Prostate gland (tissue), 2 donors: Measurements from ENCODE around the gene CFAP97D1. TPM values are rescaled to one million over a fixed set of nuclear protein-coding genes. Genes with fewer than 3 reads are reported as not detected.

ENCODE experiments used
- DNase-seq: peaks from one replicate; pipeline ENCODE4 v3.0.0-alpha.2; 2019; ENCODE audit warnings: low spot score
- H3K27ac ChIP-seq, 2 donors: fragments of 200-600 bp; sonication (generic); 2 replicates each; pipeline ENCODE4 v1.5.1; 2017 to 2019
- H3K27me3 ChIP-seq: fragments of 200-600 bp; sonication (generic); replicated peaks from 2 replicates; pipeline ENCODE4 v1.5.1; 2019; ENCODE audit not compliant: insufficient read depth
- H3K36me3 ChIP-seq, 2 donors: fragments of 200-600 bp; sonication (generic); 1 replicate in 1 of 2; 2 replicates in 1 of 2; pipeline versions ENCODE4 v1.5.1 to v1.8.1; 2017 to 2019
- H3K4me1 ChIP-seq: fragments of 200-600 bp; sonication (generic); replicated peaks from 2 replicates; pipeline ENCODE4 v1.5.1; 2019
- H3K4me3 ChIP-seq, 2 donors: fragments of 200-600 bp; sonication (generic); 2 replicates each; pipeline ENCODE4 v1.5.1; 2017 to 2019
- H3K9me3 ChIP-seq: fragments of 200-600 bp; sonication (generic); 2 replicates; pipeline ENCODE4 v1.5.1; 2017
- POLR2A ChIP-seq: fragments of 450-650 bp; IDR thresholded peaks from one replicate; pipeline ENCODE4 v1.6.1; 2016; ENCODE audit warnings: antibody characterized with exemption, mild to moderate bottlenecking
- POLR2AphosphoS5 ChIP-seq: sonication (generic); formaldehyde crosslinking; IDR thresholded peaks from one replicate; pipeline ENCODE4 v1.6.1; 2017; ENCODE audit warnings: antibody characterized with exemption
- WGBS: methylation state at CpG from one replicate; pipeline ENCODE4 v1.1.5; 2018; 5-methylcytosine and 5-hydroxymethylcytosine counted together
- intact Hi-C: fragments of 100-400 bp; cut with DNase I; formaldehyde crosslinking; loops from one replicate; pipeline ENCODE4 v1.14.2; 2022
- total RNA-seq, 2 donors: library from RNA; depleted of rRNA; stranded (reverse); fragments of >200 nt; gene quantifications; one replicate each; pipeline ENCODE4 v1.1.0, GENCODE V29; 2016
- TF ChIP-seq, protein P1 (sequence below), 4 experiments: fragments of 200-600 bp in 2 of 4; fragments of 450-650 bp in 2 of 4; sonication (generic) in 2 of 4; IDR thresholded peaks; 1 replicate in 3 of 4; 2 replicates in 1 of 4; pipeline ENCODE4 v1.5.1; 2016 to 2019; ENCODE audit warnings: antibody characterized with exemption in 4 of 4, mild to moderate bottlenecking in 2 of 4, moderate library complexity in 2 of 4

CFAP97D1 gene
- total RNA-seq, 2 donors from 2014 or later, result 1.1 TPM; not detected in 1

DNA sequence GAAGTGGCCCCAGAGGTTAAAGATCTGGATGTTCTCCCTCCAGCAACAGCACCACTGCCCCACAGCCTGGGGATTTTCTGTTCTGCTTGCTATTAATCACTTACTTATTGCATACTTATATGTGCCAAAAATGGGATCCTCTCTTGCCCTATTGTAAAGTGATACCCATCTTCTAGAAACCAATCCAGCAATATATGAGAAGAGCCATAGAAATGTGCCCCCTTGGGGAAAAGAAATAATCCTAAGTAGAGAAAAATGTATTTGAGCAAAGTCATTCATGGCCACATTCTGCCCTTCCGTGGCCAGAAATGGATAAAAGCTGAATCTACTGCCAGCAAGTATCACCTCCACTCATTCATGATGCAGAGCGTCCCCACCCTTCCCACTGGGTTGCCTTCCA, 42.5 kb upstream of the CFAP97D1 start:
- WGBS, result 70% methylated on average over 2 of the region's 2 CpGs
- no peak overlapping the region for H3K27ac ChIP-seq
- intact Hi-C loops, result no loop called here
- H3K27me3 ChIP-seq, result no peaks in the 10 kb centered on the region
- H3K9me3 ChIP-seq, result no peaks in the 10 kb centered on the region
- H3K4me3 ChIP-seq, result no peak overlapping the region
- DNase-seq, result no peak
- no peaks in the 10 kb centered on the region for H3K36me3 ChIP-seq
- no peaks in the 10 kb centered on the region for H3K4me1 ChIP-seq
- TF ChIP-seq, protein P1, sequence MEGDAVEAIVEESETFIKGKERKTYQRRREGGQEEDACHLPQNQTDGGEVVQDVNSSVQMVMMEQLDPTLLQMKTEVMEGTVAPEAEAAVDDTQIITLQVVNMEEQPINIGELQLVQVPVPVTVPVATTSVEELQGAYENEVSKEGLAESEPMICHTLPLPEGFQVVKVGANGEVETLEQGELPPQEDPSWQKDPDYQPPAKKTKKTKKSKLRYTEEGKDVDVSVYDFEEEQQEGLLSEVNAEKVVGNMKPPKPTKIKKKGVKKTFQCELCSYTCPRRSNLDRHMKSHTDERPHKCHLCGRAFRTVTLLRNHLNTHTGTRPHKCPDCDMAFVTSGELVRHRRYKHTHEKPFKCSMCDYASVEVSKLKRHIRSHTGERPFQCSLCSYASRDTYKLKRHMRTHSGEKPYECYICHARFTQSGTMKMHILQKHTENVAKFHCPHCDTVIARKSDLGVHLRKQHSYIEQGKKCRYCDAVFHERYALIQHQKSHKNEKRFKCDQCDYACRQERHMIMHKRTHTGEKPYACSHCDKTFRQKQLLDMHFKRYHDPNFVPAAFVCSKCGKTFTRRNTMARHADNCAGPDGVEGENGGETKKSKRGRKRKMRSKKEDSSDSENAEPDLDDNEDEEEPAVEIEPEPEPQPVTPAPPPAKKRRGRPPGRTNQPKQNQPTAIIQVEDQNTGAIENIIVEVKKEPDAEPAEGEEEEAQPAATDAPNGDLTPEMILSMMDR (IDR thresholded peaks at IDR 0.05), result no peak
- TF ChIP-seq POLR2AphosphoS5 (no peak), POLR2A (no peak)

DNA sequence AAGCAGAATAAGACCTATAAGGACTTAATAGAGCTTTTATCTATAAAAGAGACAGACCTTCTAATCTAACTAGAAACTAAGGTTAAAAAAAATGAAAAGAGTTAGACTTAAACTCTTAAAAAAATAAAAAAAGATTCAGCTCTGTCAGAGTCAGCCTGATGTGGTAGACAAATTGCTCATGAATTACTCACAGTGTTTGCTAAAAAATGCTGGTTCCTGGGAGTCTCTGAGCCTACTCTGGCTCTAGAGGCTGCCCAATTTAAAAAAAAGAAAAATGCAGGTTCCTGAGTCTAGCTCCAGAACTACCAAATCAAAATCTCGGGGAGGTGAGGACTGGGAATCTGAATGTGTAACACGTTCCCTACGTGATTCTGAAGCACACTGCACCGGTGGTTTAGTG, 39.7 kb upstream of the CFAP97D1 start:
- H3K9me3 ChIP-seq, result no peaks in the 10 kb centered on the region
- no peaks in the 10 kb centered on the region for H3K27me3 ChIP-seq
- H3K4me1 ChIP-seq, result no peaks in the 10 kb centered on the region
- H3K36me3 ChIP-seq, result no peaks in the 10 kb centered on the region
- H3K4me3 ChIP-seq, result no peak overlapping the region
- no peak for TF ChIP-seq POLR2AphosphoS5
- TF ChIP-seq POLR2A, result no peak
- TF ChIP-seq, protein P1 (IDR thresholded peaks at IDR 0.05), result no peak
- intact Hi-C loops, result no loop called here
- no peak for DNase-seq
- H3K27ac ChIP-seq, result no peak overlapping the region
- WGBS, result 92% methylated on average over 4 of the region's 4 CpGs

DNA sequence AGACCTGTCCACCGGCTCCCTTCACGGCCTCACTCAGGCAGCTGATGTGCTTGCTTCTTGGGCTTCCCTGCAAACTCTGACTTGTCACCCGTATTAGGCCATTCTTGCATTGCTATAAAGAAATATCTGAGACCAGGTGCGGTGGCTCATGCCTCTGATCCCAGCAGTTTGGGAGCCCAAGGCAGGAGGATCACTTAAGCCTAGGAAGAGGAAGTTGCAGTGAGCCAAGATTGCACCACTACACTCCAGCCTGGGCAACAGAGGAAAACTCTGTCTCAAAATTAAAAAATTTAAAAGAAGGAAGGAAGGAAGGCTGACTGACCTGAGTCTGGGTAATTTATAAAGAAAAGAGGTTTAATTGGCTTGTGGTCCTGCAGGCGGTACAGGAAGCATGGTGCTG, 38.6 kb upstream of the CFAP97D1 start:
- DNase-seq, result no peak
- intact Hi-C loops, result no loop called here
- Histone ChIP-seq H3K27ac (no peak overlapping the region), H3K4me3 (no peak overlapping the region), H3K4me1 (no peaks in the 10 kb centered on the region), H3K27me3 (no peaks in the 10 kb centered on the region), H3K36me3 (no peaks in the 10 kb centered on the region), H3K9me3 (no peaks in the 10 kb centered on the region)
- no peak for TF ChIP-seq POLR2AphosphoS5
- no peak for TF ChIP-seq POLR2A
- TF ChIP-seq, protein P1 (IDR thresholded peaks at IDR 0.05), result no peak
- 93% methylated on average over 5 of the region's 5 CpGs for WGBS

DNA sequence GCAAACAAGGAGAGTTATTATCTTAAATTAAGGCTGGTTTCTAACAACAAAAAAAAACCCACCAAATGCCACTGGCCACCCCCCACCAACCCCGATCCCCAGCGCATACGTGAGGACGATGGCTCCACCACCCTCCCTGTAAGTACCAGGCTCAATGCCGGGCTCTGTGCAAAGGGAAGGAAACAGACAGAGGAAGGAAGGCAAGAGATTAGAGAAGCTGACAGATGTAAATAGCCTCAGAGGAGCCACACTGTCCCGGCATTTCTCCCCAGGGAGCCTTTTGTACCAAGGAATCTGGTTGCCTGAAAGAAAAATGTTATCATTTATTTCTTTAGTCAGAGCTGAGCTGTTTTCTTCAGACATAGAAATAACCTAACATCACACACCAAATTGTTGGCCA, 34.7 kb upstream of the CFAP97D1 start:
- 42% methylated on average over 6 of the region's 6 CpGs for WGBS
- Histone ChIP-seq H3K9me3 (no peaks in the 10 kb centered on the region), H3K36me3 (no peaks in the 10 kb centered on the region), H3K27ac (no peak overlapping the region), H3K27me3 (no peaks in the 10 kb centered on the region), H3K4me3 (no peak overlapping the region), H3K4me1 (no peaks in the 10 kb centered on the region)
- TF ChIP-seq POLR2A, result no peak
- TF ChIP-seq POLR2AphosphoS5, result no peak
- TF ChIP-seq, protein P1 (IDR thresholded peaks at IDR 0.05), result no peak
- intact Hi-C loops, result no loop called here
- no peak for DNase-seq

DNA sequence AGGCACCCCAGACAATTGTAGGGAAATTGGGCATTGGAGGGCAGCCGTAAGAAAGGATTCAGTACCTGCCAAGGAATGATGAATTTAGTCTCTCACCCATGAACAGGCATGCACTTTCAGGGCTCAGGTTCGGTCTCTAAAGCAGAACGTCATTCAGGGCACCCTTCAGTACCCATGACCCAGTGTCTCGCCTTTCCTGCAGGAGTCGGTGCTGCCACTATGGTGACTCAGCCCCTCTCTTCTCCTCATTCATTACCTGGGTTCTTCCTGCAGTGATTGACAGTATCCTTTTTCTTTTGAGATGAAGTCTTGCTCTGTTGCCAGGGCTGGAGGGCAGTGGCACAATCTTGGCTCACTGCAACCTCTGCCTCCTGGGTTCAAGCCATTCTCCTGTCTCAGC, 30.1 kb upstream of the CFAP97D1 start:
- no peaks in the 10 kb centered on the region for H3K36me3 ChIP-seq
- TF ChIP-seq POLR2A, result no peak
- TF ChIP-seq, protein P1 (IDR thresholded peaks at IDR 0.05), result no peak
- TF ChIP-seq POLR2AphosphoS5, result no peak
- H3K4me3 ChIP-seq, result no peak overlapping the region
- intact Hi-C loops, result loop anchor here (10.0 kb wide), 1 partner anchor 175 kb away; no protein-coding TSS in a partner anchor
- H3K27ac ChIP-seq, result no peak overlapping the region
- H3K27me3 ChIP-seq, result peaks cover under 1% of the 10 kb centered on the region
- H3K9me3 ChIP-seq, result no peaks in the 10 kb centered on the region
- 86% methylated on average over 5 of the region's 5 CpGs for WGBS
- DNase-seq, result no peak
- H3K4me1 ChIP-seq, result no peaks in the 10 kb centered on the region
